NOMO-1 treated with dmso at 0.1 percent for 144 hours (cell line): ENCODE data around the gene TMCO4.

ENCODE experiments used
- DNase-seq: peaks from one replicate; lab custom pipeline; 2025; ENCODE audit not compliant: unreplicated experiment; lab: John Stamatoyannopoulos, UW

TMCO4 gene

GRCh38 chr1:19661721-19662228, 137.9 kb downstream of the TMCO4 start:
- no peak for DNase-seq

- DNase-seq = no peak
These were observed 141.5 kb downstream of the TMCO4 start for GRCh38 chr1:19658186-19658585.

GRCh38 chr1:19657511-19657910, 142.2 kb downstream of the TMCO4 start:
- no peak for DNase-seq

- no peak for DNase-seq
These were observed 142.8 kb downstream of the TMCO4 start for GRCh38 chr1:19656780-19657466.

- DNase-seq = no peak
These were observed 143.5 kb downstream of the TMCO4 start for GRCh38 chr1:19656134-19656779.

GRCh38 chr1:19655718-19656080, 144.0 kb downstream of the TMCO4 start:
- DNase-seq = no peak

GRCh38 chr1:19654886-19655717, 144.6 kb downstream of the TMCO4 start:
- DNase-seq = no peak

GRCh38 chr1:19654386-19654785, 145.3 kb downstream of the TMCO4 start:
- DNase-seq = no peak

- DNase-seq = no peak
These were observed 148.5 kb downstream of the TMCO4 start for GRCh38 chr1:19651141-19651737.

GRCh38 chr1:19650416-19651140, 149.1 kb downstream of the TMCO4 start:
- DNase-seq = no peak

GRCh38 chr1:19648689-19649088, 151.0 kb downstream of the TMCO4 start:
- DNase-seq = no peak

- DNase-seq = no peak
These were observed 151.5 kb downstream of the TMCO4 start for GRCh38 chr1:19648239-19648638.

- no peak for DNase-seq
These were observed 152.1 kb downstream of the TMCO4 start for GRCh38 chr1:19647643-19648042.

GRCh38 chr1:19646377-19647319, 153.1 kb downstream of the TMCO4 start:
- DNase-seq = no peak

- DNase-seq = no peak
These were observed 154.1 kb downstream of the TMCO4 start for GRCh38 chr1:19645411-19646251.

- no peak for DNase-seq
These were observed 154.9 kb downstream of the TMCO4 start for GRCh38 chr1:19644681-19645410.

- no peak for DNase-seq
These were observed 155.4 kb downstream of the TMCO4 start for GRCh38 chr1:19644395-19644680.
